Endodermal cell (in vitro differentiated cells): Measurements from ENCODE around the gene TSHZ2. TPM values are rescaled to one million over a fixed set of nuclear protein-coding genes. Genes with fewer than 3 reads are reported as not detected.

Source experiments
- DNase-seq: peaks from one replicate; pipeline ENCODE4 v3.0.0-alpha.2; 2017
- H3K27ac ChIP-seq: 2 replicates; pipeline ENCODE4 v1.5.1; 2013; ENCODE audit warnings: mild to moderate bottlenecking, low read depth, low read length, moderate library complexity
- H3K27me3 ChIP-seq: 2 replicates; pipeline ENCODE4 v1.6.1; 2013; ENCODE audit warnings: mild to moderate bottlenecking, low read length, moderate library complexity; ENCODE audit not compliant: insufficient read depth, control insufficient read depth, poor library complexity, severe bottlenecking
- H3K36me3 ChIP-seq: 2 replicates; pipeline ENCODE4 v1.7.0; 2013; ENCODE audit warnings: mild to moderate bottlenecking, low read length, moderate library complexity; ENCODE audit not compliant: control insufficient read depth, insufficient read depth
- H3K4me1 ChIP-seq: one replicate; pipeline ENCODE4 v1.7.0; 2013; ENCODE audit warnings: low read length; ENCODE audit not compliant: control insufficient read depth, insufficient read depth
- H3K4me3 ChIP-seq: 2 replicates; pipeline ENCODE4 v1.5.1; 2013; ENCODE audit warnings: mild to moderate bottlenecking, low read length, moderate library complexity
- H3K9ac ChIP-seq: 2 replicates; pipeline ENCODE4 v1.6.1; 2013; ENCODE audit warnings: mild to moderate bottlenecking, low read length, moderate library complexity; ENCODE audit not compliant: poor library complexity, severe bottlenecking; ENCODE audit errors: extremely low read depth
- H3K9me3 ChIP-seq: 2 replicates; pipeline ENCODE4 v1.6.1; 2013; ENCODE audit warnings: mild to moderate bottlenecking, low read length, moderate library complexity; ENCODE audit not compliant: control insufficient read depth
- H3K27ac Mint-ChIP-seq: 2 replicates; pipeline ENCODE4 v1.8.0; 2020; ENCODE audit warnings: mixed read lengths
- H3K27me3 Mint-ChIP-seq: 2 replicates; pipeline ENCODE4 v1.8.0; 2021; ENCODE audit warnings: mild to moderate bottlenecking, mixed read lengths; ENCODE audit not compliant: insufficient read depth
- H3K36me3 Mint-ChIP-seq: 2 replicates; pipeline ENCODE4 v1.8.0; 2020; ENCODE audit warnings: low read depth, mixed read lengths
- H3K4me1 Mint-ChIP-seq: 2 replicates; pipeline ENCODE4 v1.8.0; 2020; ENCODE audit warnings: mixed read lengths
- H3K4me3 Mint-ChIP-seq: 2 replicates; pipeline ENCODE4 v1.8.0; 2020; ENCODE audit warnings: mild to moderate bottlenecking, moderate library complexity, mixed read lengths
- H3K9me3 Mint-ChIP-seq: 2 replicates; pipeline ENCODE4 v1.8.0; 2020; ENCODE audit warnings: mild to moderate bottlenecking, mixed read lengths
- WGBS, 2 experiments: methylation state at CpG; one replicate each; pipeline versions ENCODE4 v1.1.5 to v1.1.7; 2013; ENCODE audit warnings: missing lambda C conversion rate in 2 of 2, mixed read lengths in 1 of 2; ENCODE audit not compliant: insufficient coverage in 1 of 2, insufficient read length in 1 of 2; 5-methylcytosine and 5-hydroxymethylcytosine counted together
- total RNA-seq, 2 donors: library from RNA; stranded (reverse); fragmentation: NEBNext Ultra II Directional in 1 of 2; extraction: Animal tissue kit (Norgen Biotek cat#: 25700) in 1 of 2; gene quantifications; 2 replicates in 1 of 2; 3 replicates in 1 of 2; pipeline ENCODE4 v1.2.1, GENCODE V29; 2021
- TF ChIP-seq, protein P1 (sequence below): fragments of 200-600 bp; sonication (generic); conservative IDR thresholded peaks from 2 replicates; pipeline ENCODE4 v1.5.0; 2021; ENCODE audit warnings: antibody characterized with exemption, mild to moderate bottlenecking

Gene TSHZ2
- total RNA-seq, 2 donors from 2014 or later = 0.07 to 0.31 TPM

DNA sequence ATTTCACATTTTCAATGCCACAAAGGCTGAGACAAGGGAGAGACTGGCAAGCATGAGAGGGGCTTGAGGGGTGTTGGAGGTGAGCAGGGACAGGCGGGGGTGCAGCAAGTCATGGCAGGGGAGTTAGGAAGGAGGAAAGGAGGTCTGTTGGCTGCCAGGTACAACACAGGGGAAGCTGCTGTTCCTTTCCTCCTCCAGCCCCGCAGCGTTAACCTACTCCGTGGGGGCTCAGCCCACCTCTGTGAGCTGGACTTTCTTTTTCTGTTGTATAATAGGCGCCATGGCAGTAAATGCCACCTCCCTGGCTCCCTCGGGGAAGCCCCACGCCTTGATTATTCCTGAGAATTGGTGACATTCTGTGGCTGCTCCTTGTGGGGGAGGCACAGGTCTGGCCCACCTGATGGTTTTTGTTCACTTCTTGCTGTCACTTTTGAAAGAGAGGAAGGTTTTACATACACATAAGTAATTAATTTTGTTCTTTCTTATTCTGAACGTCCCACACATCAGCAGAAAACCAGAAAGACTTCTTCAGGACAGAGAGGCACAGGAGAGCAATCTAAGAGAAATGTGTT, 293.2 kb downstream of the TSHZ2 start:
- TF ChIP-seq, protein P1, sequence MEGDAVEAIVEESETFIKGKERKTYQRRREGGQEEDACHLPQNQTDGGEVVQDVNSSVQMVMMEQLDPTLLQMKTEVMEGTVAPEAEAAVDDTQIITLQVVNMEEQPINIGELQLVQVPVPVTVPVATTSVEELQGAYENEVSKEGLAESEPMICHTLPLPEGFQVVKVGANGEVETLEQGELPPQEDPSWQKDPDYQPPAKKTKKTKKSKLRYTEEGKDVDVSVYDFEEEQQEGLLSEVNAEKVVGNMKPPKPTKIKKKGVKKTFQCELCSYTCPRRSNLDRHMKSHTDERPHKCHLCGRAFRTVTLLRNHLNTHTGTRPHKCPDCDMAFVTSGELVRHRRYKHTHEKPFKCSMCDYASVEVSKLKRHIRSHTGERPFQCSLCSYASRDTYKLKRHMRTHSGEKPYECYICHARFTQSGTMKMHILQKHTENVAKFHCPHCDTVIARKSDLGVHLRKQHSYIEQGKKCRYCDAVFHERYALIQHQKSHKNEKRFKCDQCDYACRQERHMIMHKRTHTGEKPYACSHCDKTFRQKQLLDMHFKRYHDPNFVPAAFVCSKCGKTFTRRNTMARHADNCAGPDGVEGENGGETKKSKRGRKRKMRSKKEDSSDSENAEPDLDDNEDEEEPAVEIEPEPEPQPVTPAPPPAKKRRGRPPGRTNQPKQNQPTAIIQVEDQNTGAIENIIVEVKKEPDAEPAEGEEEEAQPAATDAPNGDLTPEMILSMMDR = no peak
- no peaks in the 10 kb centered on the region for H3K27me3 Mint-ChIP-seq
- Histone ChIP-seq H3K4me3 (no peak overlapping the region), H3K9ac (no peak overlapping the region), H3K9me3 (no peaks in the 10 kb centered on the region), H3K4me1 (no peaks in the 10 kb centered on the region), H3K27me3 (no peaks in the 10 kb centered on the region), H3K27ac (no peak overlapping the region), H3K36me3 (no peaks in the 10 kb centered on the region)
- H3K4me1 Mint-ChIP-seq = peaks cover 4% of the 10 kb centered on the region
- H3K27ac Mint-ChIP-seq = no peak overlapping the region
- no peak for DNase-seq
- 49 to 70% methylated on average over 4 to 8 of the region's 8 CpGs for WGBS, 2 experiments
- H3K9me3 Mint-ChIP-seq = no peaks in the 10 kb centered on the region
- H3K36me3 Mint-ChIP-seq = no peaks in the 10 kb centered on the region
- H3K4me3 Mint-ChIP-seq = no peak overlapping the region

DNA sequence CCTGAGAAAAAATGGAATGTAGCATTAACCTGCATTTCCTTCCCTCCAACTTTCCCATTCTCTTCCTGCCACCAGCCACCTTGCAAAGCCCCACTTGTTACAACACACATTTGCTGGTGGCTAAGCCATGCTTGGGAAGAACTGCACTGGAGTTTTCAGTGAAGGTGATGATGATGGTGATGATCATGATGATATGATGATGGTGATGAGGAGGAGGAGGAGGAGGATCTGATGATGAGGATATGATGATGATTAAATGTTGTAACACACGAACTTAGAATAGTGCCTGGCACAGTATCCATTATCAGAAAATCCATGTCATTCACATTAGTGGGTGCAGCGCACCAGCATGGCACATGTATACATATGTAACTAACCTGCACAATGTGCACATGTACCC, 297.2 kb downstream of the TSHZ2 start:
- 100% methylated on average over 1 of the region's 2 CpGs; no CpG with 5 or more reads in 1 of the 2 experiments for WGBS, 2 experiments
- no peak overlapping the region for H3K27ac ChIP-seq
- H3K9ac ChIP-seq = no peak overlapping the region

DNA sequence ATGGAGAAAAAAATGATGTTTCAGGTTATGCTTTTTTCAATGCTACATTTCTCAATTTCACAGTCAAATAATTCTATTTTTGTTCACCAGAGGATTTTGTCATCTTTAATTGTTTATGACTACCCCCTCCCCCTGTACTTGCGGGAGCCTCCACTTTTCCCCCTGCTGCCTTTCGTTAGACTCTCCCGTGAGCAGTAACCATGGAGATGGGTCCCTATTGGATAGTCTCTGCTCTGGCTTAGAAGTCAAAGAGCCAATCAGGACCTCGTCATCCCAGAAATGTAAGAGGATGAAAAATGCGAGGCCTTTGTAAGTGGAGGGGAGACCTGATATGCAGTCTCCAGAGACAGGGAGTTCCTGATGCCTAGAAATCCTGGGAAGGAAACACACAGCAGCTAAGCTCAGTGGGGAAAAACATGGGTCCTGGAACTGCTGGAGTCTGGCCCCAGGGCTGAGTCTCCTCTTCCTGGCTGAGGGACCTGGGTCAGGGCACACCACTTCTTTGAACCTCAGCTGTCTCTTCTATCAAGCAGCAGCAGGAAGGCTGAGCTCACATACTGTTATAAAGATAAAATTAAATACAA, 298.7 kb downstream of the TSHZ2 start:
- H3K4me1 ChIP-seq = no peaks in the 10 kb centered on the region
- no peak overlapping the region for H3K9ac ChIP-seq
- Mint-ChIP-seq H3K27me3 (no peaks in the 10 kb centered on the region), H3K27ac (no peak overlapping the region), H3K4me1 (no peaks in the 10 kb centered on the region), H3K9me3 (no peaks in the 10 kb centered on the region), H3K4me3 (no peak overlapping the region), H3K36me3 (no peaks in the 10 kb centered on the region)
- TF ChIP-seq, protein P1 = no peak
- H3K36me3 ChIP-seq = no peaks in the 10 kb centered on the region
- no peaks in the 10 kb centered on the region for H3K27me3 ChIP-seq
- H3K9me3 ChIP-seq = no peaks in the 10 kb centered on the region
- WGBS, 2 experiments = 85 to 89% methylated on average over 2 to 5 of the region's 5 CpGs
- no peak for DNase-seq
- H3K4me3 ChIP-seq = no peak overlapping the region
- H3K27ac ChIP-seq = no peak overlapping the region

More for the DNA sequence above, 297.2 kb downstream of the TSHZ2 start:
- no peak for DNase-seq
- no peak overlapping the region for H3K4me3 Mint-ChIP-seq
- Histone ChIP-seq H3K9me3 (no peaks in the 10 kb centered on the region), H3K4me3 (no peak overlapping the region), H3K4me1 (no peaks in the 10 kb centered on the region), H3K36me3 (no peaks in the 10 kb centered on the region), H3K27me3 (no peaks in the 10 kb centered on the region)
- TF ChIP-seq, protein P1 = no peak
- no peaks in the 10 kb centered on the region for H3K36me3 Mint-ChIP-seq
- H3K9me3 Mint-ChIP-seq = no peaks in the 10 kb centered on the region
- H3K27me3 Mint-ChIP-seq = no peaks in the 10 kb centered on the region
- no peaks in the 10 kb centered on the region for H3K4me1 Mint-ChIP-seq
- H3K27ac Mint-ChIP-seq = no peak overlapping the region
